HepG2 (cell line): Measurements from ENCODE around the gene ASB8. TPM values are rescaled to one million over a fixed set of nuclear protein-coding genes. Genes with fewer than 3 reads are reported as not detected.

ENCODE experiments used
- HNF4G ChIP-seq, 2 experiments: sonication (generic) in 1 of 2; formaldehyde crosslinking in 1 of 2; IDR thresholded peaks; 2 replicates each; pipeline versions ENCODE4 v1.4.0 to v1.6.1; 2011 to 2020; ENCODE audit warnings: borderline replicate concordance in 2 of 2, low read depth in 2 of 2, mild to moderate bottlenecking in 2 of 2, low read length in 1 of 2, missing genetic modification reagents in 1 of 2, moderate library complexity in 1 of 2
- ZNF607 ChIP-seq: sonication (generic); formaldehyde crosslinking; IDR thresholded peaks from 2 replicates; pipeline ENCODE4 v1.5.1; 2020; ENCODE audit warnings: missing genetic modification reagents, mild to moderate bottlenecking, borderline replicate concordance
- polyA plus RNA-seq, 8 experiments: library from polyadenylated mRNA; depleted of rRNA in 3 of 8; stranded (reverse) in 7 of 8; unstranded in 1 of 8; fragments of >200 nt; fragmentation: Illumina TruSeq in 4 of 8; extraction: Trizol in 4 of 8; gene quantifications; 2 replicates each; pipeline versions ENCODE4 v1.2.1 to v1.2.3, GENCODE V29; 2011 to 2016; ENCODE audit warnings: low read depth in 4 of 8, missing spikeins in 1 of 8, mixed read lengths in 1 of 8; ENCODE audit not compliant: insufficient read depth in 1 of 8
- total RNA-seq, 5 experiments: library from RNA; depleted of rRNA; stranded (reverse); fragments of >200 nt; fragmentation: Illumina TruSeq; extraction: Trizol; gene quantifications; 2 replicates each; pipeline ENCODE4 v1.2.3, GENCODE V29; 2016; ENCODE audit warnings: low read depth in 1 of 5
- TF ChIP-seq, protein P1 (sequence below): sonication (generic); formaldehyde crosslinking; IDR thresholded peaks from 2 replicates; pipeline ENCODE4 v1.5.0; 2020; ENCODE audit warnings: mild to moderate bottlenecking, missing genetic modification reagents, borderline replicate concordance
- TF ChIP-seq, protein P2 (sequence below): sonication (generic); formaldehyde crosslinking; IDR thresholded peaks from 2 replicates; pipeline ENCODE4 v1.5.0; 2020; ENCODE audit warnings: missing genetic modification reagents, mild to moderate bottlenecking, borderline replicate concordance

The ASB8 gene
- total and polyA plus RNA-seq, 2 of the 13 experiments (the other 11 are each of a cell fraction or from before 2014, with no cell fraction given) = 14.0 to 15.5 TPM

DNA sequence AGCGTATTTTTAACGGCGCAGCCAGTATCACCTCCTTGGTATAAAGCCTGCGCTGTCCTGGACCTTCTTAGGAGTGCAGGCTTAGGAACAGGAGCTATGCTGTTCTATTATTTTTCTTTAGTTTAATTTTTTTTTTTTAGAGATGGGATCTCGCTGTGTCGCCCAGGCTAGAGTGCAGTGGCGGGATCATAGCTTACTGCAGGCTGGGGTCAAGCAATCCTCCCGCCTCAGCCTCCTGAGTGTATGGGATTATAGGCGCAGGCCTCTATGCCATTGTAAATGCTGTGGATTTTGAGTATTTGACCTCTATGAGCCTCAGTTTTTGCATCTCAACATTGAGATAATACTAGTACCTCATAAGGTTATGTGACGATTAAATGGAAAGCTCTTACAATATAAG is 41.7 kb upstream of the ASB8 start (continued):
- TF ChIP-seq, protein P1, sequence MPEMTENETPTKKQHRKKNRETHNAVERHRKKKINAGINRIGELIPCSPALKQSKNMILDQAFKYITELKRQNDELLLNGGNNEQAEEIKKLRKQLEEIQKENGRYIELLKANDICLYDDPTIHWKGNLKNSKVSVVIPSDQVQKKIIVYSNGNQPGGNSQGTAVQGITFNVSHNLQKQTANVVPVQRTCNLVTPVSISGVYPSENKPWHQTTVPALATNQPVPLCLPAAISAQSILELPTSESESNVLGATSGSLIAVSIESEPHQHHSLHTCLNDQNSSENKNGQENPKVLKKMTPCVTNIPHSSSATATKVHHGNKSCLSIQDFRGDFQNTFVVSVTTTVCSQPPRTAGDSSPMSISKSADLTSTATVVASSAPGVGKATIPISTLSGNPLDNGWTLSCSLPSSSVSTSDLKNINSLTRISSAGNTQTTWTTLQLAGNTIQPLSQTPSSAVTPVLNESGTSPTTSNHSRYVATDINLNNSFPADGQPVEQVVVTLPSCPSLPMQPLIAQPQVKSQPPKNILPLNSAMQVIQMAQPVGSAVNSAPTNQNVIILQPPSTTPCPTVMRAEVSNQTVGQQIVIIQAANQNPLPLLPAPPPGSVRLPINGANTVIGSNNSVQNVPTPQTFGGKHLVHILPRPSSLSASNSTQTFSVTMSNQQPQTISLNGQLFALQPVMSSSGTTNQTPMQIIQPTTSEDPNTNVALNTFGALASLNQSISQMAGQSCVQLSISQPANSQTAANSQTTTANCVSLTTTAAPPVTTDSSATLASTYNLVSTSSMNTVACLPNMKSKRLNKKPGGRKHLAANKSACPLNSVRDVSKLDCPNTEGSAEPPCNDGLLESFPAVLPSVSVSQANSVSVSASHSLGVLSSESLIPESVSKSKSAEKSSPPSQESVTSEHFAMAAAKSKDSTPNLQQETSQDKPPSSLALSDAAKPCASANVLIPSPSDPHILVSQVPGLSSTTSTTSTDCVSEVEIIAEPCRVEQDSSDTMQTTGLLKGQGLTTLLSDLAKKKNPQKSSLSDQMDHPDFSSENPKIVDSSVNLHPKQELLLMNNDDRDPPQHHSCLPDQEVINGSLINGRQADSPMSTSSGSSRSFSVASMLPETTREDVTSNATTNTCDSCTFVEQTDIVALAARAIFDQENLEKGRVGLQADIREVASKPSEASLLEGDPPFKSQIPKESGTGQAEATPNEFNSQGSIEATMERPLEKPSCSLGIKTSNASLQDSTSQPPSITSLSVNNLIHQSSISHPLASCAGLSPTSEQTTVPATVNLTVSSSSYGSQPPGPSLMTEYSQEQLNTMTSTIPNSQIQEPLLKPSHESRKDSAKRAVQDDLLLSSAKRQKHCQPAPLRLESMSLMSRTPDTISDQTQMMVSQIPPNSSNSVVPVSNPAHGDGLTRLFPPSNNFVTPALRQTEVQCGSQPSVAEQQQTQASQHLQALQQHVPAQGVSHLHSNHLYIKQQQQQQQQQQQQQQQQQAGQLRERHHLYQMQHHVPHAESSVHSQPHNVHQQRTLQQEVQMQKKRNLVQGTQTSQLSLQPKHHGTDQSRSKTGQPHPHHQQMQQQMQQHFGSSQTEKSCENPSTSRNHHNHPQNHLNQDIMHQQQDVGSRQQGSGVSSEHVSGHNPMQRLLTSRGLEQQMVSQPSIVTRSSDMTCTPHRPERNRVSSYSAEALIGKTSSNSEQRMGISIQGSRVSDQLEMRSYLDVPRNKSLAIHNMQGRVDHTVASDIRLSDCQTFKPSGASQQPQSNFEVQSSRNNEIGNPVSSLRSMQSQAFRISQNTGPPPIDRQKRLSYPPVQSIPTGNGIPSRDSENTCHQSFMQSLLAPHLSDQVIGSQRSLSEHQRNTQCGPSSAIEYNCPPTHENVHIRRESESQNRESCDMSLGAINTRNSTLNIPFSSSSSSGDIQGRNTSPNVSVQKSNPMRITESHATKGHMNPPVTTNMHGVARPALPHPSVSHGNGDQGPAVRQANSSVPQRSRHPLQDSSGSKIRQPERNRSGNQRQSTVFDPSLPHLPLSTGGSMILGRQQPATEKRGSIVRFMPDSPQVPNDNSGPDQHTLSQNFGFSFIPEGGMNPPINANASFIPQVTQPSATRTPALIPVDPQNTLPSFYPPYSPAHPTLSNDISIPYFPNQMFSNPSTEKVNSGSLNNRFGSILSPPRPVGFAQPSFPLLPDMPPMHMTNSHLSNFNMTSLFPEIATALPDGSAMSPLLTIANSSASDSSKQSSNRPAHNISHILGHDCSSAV (CRISPR knock-in tag) = no peak
- no peak for TF ChIP-seq HNF4G (IDR thresholded peaks at IDR 0.05; ENCODE audit: borderline replicate concordance, low read depth, low read length)
- no peak for TF ChIP-seq HNF4G (CRISPR knock-in tag; IDR thresholded peaks at IDR 0.05; ENCODE audit: borderline replicate concordance, low read depth)
- TF ChIP-seq ZNF607 (CRISPR knock-in tag) = no peak
- TF ChIP-seq, protein P2, sequence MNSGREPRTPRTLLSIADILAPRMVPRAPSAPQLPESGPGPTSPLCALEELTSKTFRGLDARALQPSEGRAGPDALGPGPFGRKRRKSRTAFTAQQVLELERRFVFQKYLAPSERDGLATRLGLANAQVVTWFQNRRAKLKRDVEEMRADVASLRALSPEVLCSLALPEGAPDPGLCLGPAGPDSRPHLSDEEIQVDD (CRISPR knock-in tag) = no peak
